ENCODE results near the gene CNFN. TPM values are rescaled to one million over a fixed set of nuclear protein-coding genes. Genes with fewer than 3 reads are reported as not detected.

Gene CNFN
- total and polyA plus RNA-seq, 7 donors, result 6.1 to 21.0 (median 9.7) TPM; not detected in 4

- H3K9me3 ChIP-seq, result no peaks in the 10 kb centered on the region
- no peak overlapping the region for H3K4me3 ChIP-seq
- no peak overlapping the region for H3K27ac ChIP-seq
- no peak for TF ChIP-seq POLR2AphosphoS5 (IDR thresholded peaks at IDR 0.05)
- no peak for TF ChIP-seq CTCF (IDR thresholded peaks at IDR 0.05)
- TF ChIP-seq POLR2A (IDR thresholded peaks at IDR 0.05), result no peak
- TF ChIP-seq EP300 (IDR thresholded peaks at IDR 0.05), result peak in 1 of 4 donors; percentile 26
- H3K4me1 ChIP-seq, result peaks cover 0 to 23% (median 21%) of the 10 kb centered on the region in 4 donors
- WGBS, 2 donors, result 46 to 65% methylated on average over 6 of the region's 6 CpGs
- intact Hi-C loops (cut with DNase I), result no loop called here
- no peaks in the 10 kb centered on the region for H3K27me3 ChIP-seq
- H3K36me3 ChIP-seq, result no peaks in the 10 kb centered on the region
- DNase-seq, result no peak
Measured at GRCh38 chr19:42419309-42419708, 29.2 kb upstream of the CNFN start.

GRCh38 chr19:42412661-42413076, 22.6 kb upstream of the CNFN start:
- Histone ChIP-seq H3K27ac (no peak overlapping the region), H3K9me3 (no peaks in the 10 kb centered on the region), H3K27me3 (no peaks in the 10 kb centered on the region), H3K4me1 (peaks cover 0 to 6% (median 2%) of the 10 kb centered on the region in 4 donors), H3K36me3 (no peaks in the 10 kb centered on the region), H3K4me3 (no peak overlapping the region)
- TF ChIP-seq POLR2AphosphoS5 (IDR thresholded peaks at IDR 0.05) (no peak), CTCF (IDR thresholded peaks at IDR 0.05) (no peak), POLR2A (IDR thresholded peaks at IDR 0.05) (no peak), EP300 (IDR thresholded peaks at IDR 0.05) (no peak)
- intact Hi-C loops (cut with DNase I), result no loop called here
- DNase-seq, result no peak
- WGBS, 2 donors, result 50 to 82% methylated on average over 4 of the region's 4 CpGs

GRCh38 chr19:42412227-42412626, 22.1 kb upstream of the CNFN start:
- Histone ChIP-seq H3K27ac (no peak overlapping the region), H3K4me1 (peaks cover 0 to 6% (median 2%) of the 10 kb centered on the region in 4 donors), H3K4me3 (no peak overlapping the region), H3K27me3 (no peaks in the 10 kb centered on the region), H3K9me3 (no peaks in the 10 kb centered on the region), H3K36me3 (no peaks in the 10 kb centered on the region)
- WGBS, 2 donors, result 11 to 64% methylated on average over 7 of the region's 7 CpGs
- intact Hi-C loops (cut with DNase I), result no loop called here
- no peak for DNase-seq
- TF ChIP-seq CTCF (IDR thresholded peaks at IDR 0.05) (no peak), POLR2A (IDR thresholded peaks at IDR 0.05) (no peak), EP300 (IDR thresholded peaks at IDR 0.05) (no peak), POLR2AphosphoS5 (IDR thresholded peaks at IDR 0.05) (no peak)

GRCh38 chr19:42411581-42412178, 21.6 kb upstream of the CNFN start:
- Histone ChIP-seq H3K9me3 (no peaks in the 10 kb centered on the region), H3K27ac (no peak overlapping the region), H3K36me3 (no peaks in the 10 kb centered on the region), H3K27me3 (no peaks in the 10 kb centered on the region), H3K4me1 (peaks cover 0 to 6% (median 2%) of the 10 kb centered on the region in 4 donors), H3K4me3 (no peak overlapping the region)
- no peak for DNase-seq
- intact Hi-C loops (cut with DNase I), result no loop called here
- WGBS, 2 donors, result 89 to 94% methylated on average over 8 of the region's 8 CpGs
- TF ChIP-seq POLR2AphosphoS5 (IDR thresholded peaks at IDR 0.05) (no peak), POLR2A (IDR thresholded peaks at IDR 0.05) (no peak), EP300 (IDR thresholded peaks at IDR 0.05) (no peak), CTCF (IDR thresholded peaks at IDR 0.05) (no peak)

- Histone ChIP-seq H3K27me3 (no peaks in the 10 kb centered on the region), H3K4me1 (peaks cover 0 to 6% (median 2%) of the 10 kb centered on the region in 4 donors), H3K4me3 (no peak overlapping the region), H3K27ac (no peak overlapping the region), H3K36me3 (no peaks in the 10 kb centered on the region), H3K9me3 (no peaks in the 10 kb centered on the region)
- TF ChIP-seq POLR2AphosphoS5 (IDR thresholded peaks at IDR 0.05), result no peak
- TF ChIP-seq POLR2A (IDR thresholded peaks at IDR 0.05), result no peak
- no peak for TF ChIP-seq CTCF (IDR thresholded peaks at IDR 0.05)
- no peak for TF ChIP-seq EP300 (IDR thresholded peaks at IDR 0.05)
- no peak for DNase-seq
- WGBS, 2 donors, result 95 to 96% methylated on average over 30 of the region's 30 CpGs
- intact Hi-C loops (cut with DNase I), result no loop called here
Measured at GRCh38 chr19:42410371-42410770, 20.3 kb upstream of the CNFN start.
